HepG2 (cell line): ENCODE results near the gene GHRL. TPM values are rescaled to one million over a fixed set of nuclear protein-coding genes. Genes with fewer than 3 reads are reported as not detected.

Experiments used
- ATAC-seq: fragments of 200-7000 bp; cut with Tn5 transposase; 3 replicates; pipeline ENCODE4 v1.9.1; 2020; ENCODE audit warnings: mild to moderate bottlenecking, moderate library complexity
- BruUV-seq: library from RNA; stranded (reverse); fragments of 400-500 nt; replicated peaks from 2 replicates; lab custom pipeline; 2021; lab: Mats Ljungman, UMichigan
- CTCF ChIA-PET: fragments of 300-600 bp; formaldehyde crosslinking; extraction: SDS; loops from one replicate; lab custom pipeline; 2021; ENCODE audit warnings: low total read pairs, inconsistent platforms, low intra/inter-chr PET ratio; lab: Yijun Ruan, JAX
- POLR2A ChIA-PET: fragments of 350-600 bp; sonication (Branson Sonifier 250); formaldehyde crosslinking; loops from one replicate; lab custom pipeline; 2020; ENCODE audit warnings: antibody characterized with exemption, inconsistent platforms; lab: Yijun Ruan, JAX
- DNase-seq: peaks from one replicate; pipeline ENCODE4 v3.0.0-alpha.2; 2015; ENCODE audit warnings: low spot score
- FAIRE-seq: peaks from 3 replicates; lab custom pipeline; 2011; peaks lifted over from hg19 to GRCh38; lab: Jason Lieb, UNC
- H2AFZ ChIP-seq: one replicate; pipeline ENCODE4 v1.6.1; 2011; ENCODE audit warnings: low read length, inconsistent platforms
- H3K27ac ChIP-seq: fragments of 300-600 bp; 3 replicates; pipeline ENCODE4 v1.8.0; 2011; ENCODE audit warnings: mixed run types, mild to moderate bottlenecking, mixed read lengths, low read length, inconsistent platforms; ENCODE audit not compliant: insufficient read depth; ENCODE audit errors: extremely low read length
- H3K27me3 ChIP-seq, 2 experiments: fragments of 200-600 bp in 1 of 2; 2 replicates in 1 of 2; 3 replicates in 1 of 2; pipeline versions ENCODE4 v1.6.0 to v1.8.0; 2011; ENCODE audit warnings: low read length in 2 of 2, mild to moderate bottlenecking in 2 of 2, moderate library complexity in 2 of 2, inconsistent platforms in 1 of 2; ENCODE audit not compliant: insufficient read depth in 2 of 2, control insufficient read depth in 1 of 2
- H3K36me3 ChIP-seq, 2 experiments: fragments of 200-600 bp in 1 of 2; replicated peaks in 1 of 2; 2 replicates in 1 of 2; 3 replicates in 1 of 2; pipeline versions ENCODE4 v1.5.1 to v1.8.0; 2011; ENCODE audit warnings: low read length in 2 of 2, inconsistent platforms in 1 of 2; ENCODE audit not compliant: insufficient read depth in 2 of 2, control insufficient read depth in 1 of 2
- H3K4me1 ChIP-seq: 2 replicates; pipeline ENCODE4 v1.5.1; 2012; ENCODE audit warnings: low read length, inconsistent platforms; ENCODE audit not compliant: insufficient read depth
- H3K4me2 ChIP-seq: 2 replicates; pipeline ENCODE4 v1.6.0; 2011; ENCODE audit warnings: low read depth, low read length, inconsistent platforms
- H3K4me3 ChIP-seq, 3 experiments: fragments of 200-600 bp in 1 of 3; sonication (generic), shearing (Covaris generic) in 1 of 3; replicated peaks in 1 of 3; 2 replicates each; pipeline ENCODE4 v1.5.1; 2011 to 2016; ENCODE audit warnings: low read length in 3 of 3, inconsistent platforms in 2 of 3, low read depth in 2 of 3, mild to moderate bottlenecking in 2 of 3, control low read depth in 1 of 3, mixed read lengths in 1 of 3; ENCODE audit not compliant: insufficient read depth in 1 of 3
- H3K79me2 ChIP-seq: one replicate; pipeline ENCODE4 v1.6.1; 2011; ENCODE audit warnings: low read length, inconsistent platforms; ENCODE audit not compliant: insufficient read depth
- H3K9ac ChIP-seq: 2 replicates; pipeline ENCODE4 v1.6.0; 2011; ENCODE audit warnings: mild to moderate bottlenecking, low read depth, low read length, inconsistent platforms; ENCODE audit not compliant: insufficient read depth
- H3K9me3 ChIP-seq: 2 replicates; pipeline ENCODE4 v1.5.1; 2012; ENCODE audit warnings: mild to moderate bottlenecking, low read length
- H4K20me1 ChIP-seq: 2 replicates; pipeline ENCODE4 v1.6.0; 2011; ENCODE audit warnings: inconsistent platforms, mild to moderate bottlenecking, low read length, moderate library complexity; ENCODE audit not compliant: insufficient read depth
- ELF1 ChIP-seq: sonication (generic); formaldehyde crosslinking; IDR thresholded peaks from 2 replicates; pipeline ENCODE4 v1.4.0; 2020; ENCODE audit warnings: missing genetic modification reagents
- MTA3 ChIP-seq: sonication (generic); formaldehyde crosslinking; IDR thresholded peaks from 2 replicates; pipeline ENCODE4 v1.4.0; 2020; ENCODE audit warnings: missing genetic modification reagents
- NFE2 ChIP-seq: sonication (generic); formaldehyde crosslinking; IDR thresholded peaks from 2 replicates; pipeline ENCODE4 v1.4.0; 2020; ENCODE audit warnings: missing genetic modification reagents
- SMYD3 ChIP-seq: sonication (generic); formaldehyde crosslinking; IDR thresholded peaks from 2 replicates; pipeline ENCODE4 v1.8.1; 2023; ENCODE audit warnings: mild to moderate bottlenecking, missing genetic modification reagents
- TBP ChIP-seq: sonication (generic); formaldehyde crosslinking; IDR thresholded peaks from 2 replicates; pipeline ENCODE4 v1.5.0; 2020; ENCODE audit warnings: missing genetic modification reagents
- XRCC5 ChIP-seq: fragments of 200-400 bp; formaldehyde crosslinking; optimal IDR thresholded peaks from 2 replicates; pipeline ENCODE3; 2017; ENCODE audit warnings: mild to moderate bottlenecking, low read length
- ZBTB8A ChIP-seq: sonication (generic); formaldehyde crosslinking; IDR thresholded peaks from 2 replicates; pipeline ENCODE4 v1.4.0; 2020; ENCODE audit warnings: mild to moderate bottlenecking, low read depth, missing genetic modification reagents, borderline replicate concordance
- ZKSCAN5 ChIP-seq: sonication (generic); formaldehyde crosslinking; IDR thresholded peaks from 2 replicates; pipeline ENCODE4 v1.5.1; 2020; ENCODE audit warnings: mild to moderate bottlenecking, missing genetic modification reagents
- ZNF333 ChIP-seq: sonication (generic); formaldehyde crosslinking; IDR thresholded peaks from 2 replicates; pipeline ENCODE4 v1.4.0; 2020; ENCODE audit warnings: mild to moderate bottlenecking, missing genetic modification reagents, borderline replicate concordance
- ZNF749 ChIP-seq: sonication (generic); formaldehyde crosslinking; IDR thresholded peaks from 2 replicates; pipeline ENCODE4 v1.8.0; 2022; ENCODE audit warnings: mild to moderate bottlenecking, missing genetic modification reagents, moderate library complexity, borderline replicate concordance
- ZNF782 ChIP-seq: sonication (generic); formaldehyde crosslinking; IDR thresholded peaks from 2 replicates; pipeline ENCODE4 v1.4.0; 2020; ENCODE audit warnings: missing genetic modification reagents, mild to moderate bottlenecking, borderline replicate concordance
- WGBS: methylation state at CpG from one replicate; pipeline ENCODE4 v1.1.6; 2017; ENCODE audit warnings: low lambda C conversion rate; 5-methylcytosine and 5-hydroxymethylcytosine counted together
- in situ Hi-C: cut with HindIII; loops from 2 replicates; pipeline ENCODE4 v1.10.0; 2017; ENCODE audit warnings: low pct_unique_long_range_greater_than_20kb; ENCODE audit not compliant: extremely low pct_ligation_motif_present
- intact Hi-C: fragments of 100-400 bp; cut with micrococcal nuclease; formaldehyde crosslinking; loops from one replicate; pipeline ENCODE4 v1.10.0; 2022; ENCODE audit not compliant: unreplicated experiment
- polyA plus RNA-seq, 8 experiments: library from polyadenylated mRNA; depleted of rRNA in 3 of 8; stranded (reverse) in 7 of 8; unstranded in 1 of 8; fragments of >200 nt; fragmentation: Illumina TruSeq in 4 of 8; extraction: Trizol in 4 of 8; gene quantifications; 2 replicates each; pipeline versions ENCODE4 v1.2.1 to v1.2.3, GENCODE V29; 2011 to 2016; ENCODE audit warnings: low read depth in 4 of 8, missing spikeins in 1 of 8, mixed read lengths in 1 of 8; ENCODE audit not compliant: insufficient read depth in 1 of 8
- total RNA-seq, 5 experiments: library from RNA; depleted of rRNA; stranded (reverse); fragments of >200 nt; fragmentation: Illumina TruSeq; extraction: Trizol; gene quantifications; 2 replicates each; pipeline ENCODE4 v1.2.3, GENCODE V29; 2016; ENCODE audit warnings: low read depth in 1 of 5
- TF ChIP-seq, protein P1 (sequence below): sonication (generic); formaldehyde crosslinking; IDR thresholded peaks from 2 replicates; pipeline ENCODE4 v1.4.0; 2020; ENCODE audit warnings: mild to moderate bottlenecking, missing genetic modification reagents
- TF ChIP-seq, protein P2 (sequence below): fragments of 450-650 bp; IDR thresholded peaks from 2 replicates; pipeline ENCODE4 v1.6.1; 2017
- TF ChIP-seq, protein P3 (sequence below): sonication (generic); formaldehyde crosslinking; IDR thresholded peaks from 2 replicates; pipeline ENCODE4 v1.5.0; 2020; ENCODE audit warnings: mild to moderate bottlenecking, missing genetic modification reagents, borderline replicate concordance

Gene GHRL
- total and polyA plus RNA-seq, 2 of the 13 experiments (the other 11 are each of a cell fraction or from before 2014, with no cell fraction given), result 0.09 TPM; not detected in 1

DNA sequence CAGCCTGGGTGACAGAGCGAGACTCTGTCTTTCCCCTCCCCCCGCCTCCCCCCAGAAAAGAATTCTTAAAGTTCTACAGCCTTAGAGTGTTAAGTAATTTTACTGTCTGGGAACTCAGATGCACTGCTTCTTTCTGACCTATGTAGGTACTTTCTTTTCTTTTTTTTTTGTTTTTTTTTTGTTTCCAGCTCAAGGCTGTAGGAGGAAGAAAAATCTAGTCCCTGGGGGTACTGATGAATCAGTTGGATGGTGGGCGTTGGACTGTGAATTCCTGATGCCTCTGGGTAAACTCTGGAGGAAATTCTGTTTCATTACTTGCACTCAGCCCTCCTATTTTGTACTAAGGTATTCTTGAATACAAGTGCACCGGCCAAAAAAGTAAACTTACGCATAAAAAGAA is 10.8 kb downstream of the GHRL start:
- 96% methylated on average over 5 of the region's 5 CpGs for whole genome bisulfite sequencing
- no TSS peak for BruUV-seq
- H3K9me3 ChIP-seq, result no peaks in the 10 kb centered on the region
- H3K4me1 ChIP-seq, result no peaks in the 10 kb centered on the region
- no peaks in the 10 kb centered on the region for H3K27me3 ChIP-seq
- H3K4me3 ChIP-seq, result no peak overlapping the region
- H4K20me1 ChIP-seq, result 0 out of 2 replicates have a peak, but pooled peaks cover 5% of the 10 kb centered on the region
- in situ Hi-C loops (no loop called here), intact Hi-C loops (no loop called here)
- H3K9ac ChIP-seq, result no peak overlapping the region
- ATAC-seq (no peak), FAIRE-seq (no peak), DNase-seq (no peak)
- peaks cover 39 to 68% of the 10 kb centered on the region in 2 experiments for H3K36me3 ChIP-seq
- POLR2A ChIA-PET, result no interaction called here
- no peak overlapping the region for H2AFZ ChIP-seq
- CTCF ChIA-PET, result no interaction called here
- peaks cover 4% of the 10 kb centered on the region for H3K79me2 ChIP-seq
- H3K27ac ChIP-seq, result no peak overlapping the region
- no peak overlapping the region for H3K4me2 ChIP-seq
- TF ChIP-seq ZNF782, result no peak
- no peak for TF ChIP-seq ZBTB8A
- TF ChIP-seq, protein P1, sequence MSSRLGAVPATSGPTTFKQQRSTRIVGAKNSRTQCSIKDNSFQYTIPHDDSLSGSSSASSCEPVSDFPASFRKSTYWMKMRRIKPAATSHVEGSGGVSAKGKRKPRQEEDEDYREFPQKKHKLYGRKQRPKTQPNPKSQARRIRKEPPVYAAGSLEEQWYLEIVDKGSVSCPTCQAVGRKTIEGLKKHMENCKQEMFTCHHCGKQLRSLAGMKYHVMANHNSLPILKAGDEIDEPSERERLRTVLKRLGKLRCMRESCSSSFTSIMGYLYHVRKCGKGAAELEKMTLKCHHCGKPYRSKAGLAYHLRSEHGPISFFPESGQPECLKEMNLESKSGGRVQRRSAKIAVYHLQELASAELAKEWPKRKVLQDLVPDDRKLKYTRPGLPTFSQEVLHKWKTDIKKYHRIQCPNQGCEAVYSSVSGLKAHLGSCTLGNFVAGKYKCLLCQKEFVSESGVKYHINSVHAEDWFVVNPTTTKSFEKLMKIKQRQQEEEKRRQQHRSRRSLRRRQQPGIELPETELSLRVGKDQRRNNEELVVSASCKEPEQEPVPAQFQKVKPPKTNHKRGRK (CRISPR knock-in tag), result no peak
- TF ChIP-seq ZKSCAN5 (CRISPR knock-in tag), result no peak
- TF ChIP-seq, protein P2, sequence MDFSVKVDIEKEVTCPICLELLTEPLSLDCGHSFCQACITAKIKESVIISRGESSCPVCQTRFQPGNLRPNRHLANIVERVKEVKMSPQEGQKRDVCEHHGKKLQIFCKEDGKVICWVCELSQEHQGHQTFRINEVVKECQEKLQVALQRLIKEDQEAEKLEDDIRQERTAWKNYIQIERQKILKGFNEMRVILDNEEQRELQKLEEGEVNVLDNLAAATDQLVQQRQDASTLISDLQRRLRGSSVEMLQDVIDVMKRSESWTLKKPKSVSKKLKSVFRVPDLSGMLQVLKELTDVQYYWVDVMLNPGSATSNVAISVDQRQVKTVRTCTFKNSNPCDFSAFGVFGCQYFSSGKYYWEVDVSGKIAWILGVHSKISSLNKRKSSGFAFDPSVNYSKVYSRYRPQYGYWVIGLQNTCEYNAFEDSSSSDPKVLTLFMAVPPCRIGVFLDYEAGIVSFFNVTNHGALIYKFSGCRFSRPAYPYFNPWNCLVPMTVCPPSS, result no peak
- no peak for TF ChIP-seq XRCC5
- TF ChIP-seq SMYD3 (CRISPR knock-in tag), result no peak
- TF ChIP-seq TBP (CRISPR knock-in tag), result no peak
- TF ChIP-seq ZNF749 (CRISPR knock-in tag), result no peak
- TF ChIP-seq ZNF333 (CRISPR knock-in tag), result no peak
- no peak for TF ChIP-seq ELF1 (CRISPR knock-in tag)
- TF ChIP-seq NFE2, result no peak
- TF ChIP-seq, protein P3, sequence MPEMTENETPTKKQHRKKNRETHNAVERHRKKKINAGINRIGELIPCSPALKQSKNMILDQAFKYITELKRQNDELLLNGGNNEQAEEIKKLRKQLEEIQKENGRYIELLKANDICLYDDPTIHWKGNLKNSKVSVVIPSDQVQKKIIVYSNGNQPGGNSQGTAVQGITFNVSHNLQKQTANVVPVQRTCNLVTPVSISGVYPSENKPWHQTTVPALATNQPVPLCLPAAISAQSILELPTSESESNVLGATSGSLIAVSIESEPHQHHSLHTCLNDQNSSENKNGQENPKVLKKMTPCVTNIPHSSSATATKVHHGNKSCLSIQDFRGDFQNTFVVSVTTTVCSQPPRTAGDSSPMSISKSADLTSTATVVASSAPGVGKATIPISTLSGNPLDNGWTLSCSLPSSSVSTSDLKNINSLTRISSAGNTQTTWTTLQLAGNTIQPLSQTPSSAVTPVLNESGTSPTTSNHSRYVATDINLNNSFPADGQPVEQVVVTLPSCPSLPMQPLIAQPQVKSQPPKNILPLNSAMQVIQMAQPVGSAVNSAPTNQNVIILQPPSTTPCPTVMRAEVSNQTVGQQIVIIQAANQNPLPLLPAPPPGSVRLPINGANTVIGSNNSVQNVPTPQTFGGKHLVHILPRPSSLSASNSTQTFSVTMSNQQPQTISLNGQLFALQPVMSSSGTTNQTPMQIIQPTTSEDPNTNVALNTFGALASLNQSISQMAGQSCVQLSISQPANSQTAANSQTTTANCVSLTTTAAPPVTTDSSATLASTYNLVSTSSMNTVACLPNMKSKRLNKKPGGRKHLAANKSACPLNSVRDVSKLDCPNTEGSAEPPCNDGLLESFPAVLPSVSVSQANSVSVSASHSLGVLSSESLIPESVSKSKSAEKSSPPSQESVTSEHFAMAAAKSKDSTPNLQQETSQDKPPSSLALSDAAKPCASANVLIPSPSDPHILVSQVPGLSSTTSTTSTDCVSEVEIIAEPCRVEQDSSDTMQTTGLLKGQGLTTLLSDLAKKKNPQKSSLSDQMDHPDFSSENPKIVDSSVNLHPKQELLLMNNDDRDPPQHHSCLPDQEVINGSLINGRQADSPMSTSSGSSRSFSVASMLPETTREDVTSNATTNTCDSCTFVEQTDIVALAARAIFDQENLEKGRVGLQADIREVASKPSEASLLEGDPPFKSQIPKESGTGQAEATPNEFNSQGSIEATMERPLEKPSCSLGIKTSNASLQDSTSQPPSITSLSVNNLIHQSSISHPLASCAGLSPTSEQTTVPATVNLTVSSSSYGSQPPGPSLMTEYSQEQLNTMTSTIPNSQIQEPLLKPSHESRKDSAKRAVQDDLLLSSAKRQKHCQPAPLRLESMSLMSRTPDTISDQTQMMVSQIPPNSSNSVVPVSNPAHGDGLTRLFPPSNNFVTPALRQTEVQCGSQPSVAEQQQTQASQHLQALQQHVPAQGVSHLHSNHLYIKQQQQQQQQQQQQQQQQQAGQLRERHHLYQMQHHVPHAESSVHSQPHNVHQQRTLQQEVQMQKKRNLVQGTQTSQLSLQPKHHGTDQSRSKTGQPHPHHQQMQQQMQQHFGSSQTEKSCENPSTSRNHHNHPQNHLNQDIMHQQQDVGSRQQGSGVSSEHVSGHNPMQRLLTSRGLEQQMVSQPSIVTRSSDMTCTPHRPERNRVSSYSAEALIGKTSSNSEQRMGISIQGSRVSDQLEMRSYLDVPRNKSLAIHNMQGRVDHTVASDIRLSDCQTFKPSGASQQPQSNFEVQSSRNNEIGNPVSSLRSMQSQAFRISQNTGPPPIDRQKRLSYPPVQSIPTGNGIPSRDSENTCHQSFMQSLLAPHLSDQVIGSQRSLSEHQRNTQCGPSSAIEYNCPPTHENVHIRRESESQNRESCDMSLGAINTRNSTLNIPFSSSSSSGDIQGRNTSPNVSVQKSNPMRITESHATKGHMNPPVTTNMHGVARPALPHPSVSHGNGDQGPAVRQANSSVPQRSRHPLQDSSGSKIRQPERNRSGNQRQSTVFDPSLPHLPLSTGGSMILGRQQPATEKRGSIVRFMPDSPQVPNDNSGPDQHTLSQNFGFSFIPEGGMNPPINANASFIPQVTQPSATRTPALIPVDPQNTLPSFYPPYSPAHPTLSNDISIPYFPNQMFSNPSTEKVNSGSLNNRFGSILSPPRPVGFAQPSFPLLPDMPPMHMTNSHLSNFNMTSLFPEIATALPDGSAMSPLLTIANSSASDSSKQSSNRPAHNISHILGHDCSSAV, result no peak
- TF ChIP-seq MTA3 (CRISPR knock-in tag), result no peak
